Smooth muscle cell (in vitro differentiated cells): ENCODE data around the gene PTPN13. TPM values are rescaled to one million over a fixed set of nuclear protein-coding genes. Genes with fewer than 3 reads are reported as not detected.

ENCODE experiments used
- DNase-seq: peaks from one replicate; lab custom pipeline; 2025; ENCODE audit not compliant: unreplicated experiment; lab: John Stamatoyannopoulos, UW
- H2AFZ ChIP-seq: fragments of 200-600 bp; sonication (generic); 2 replicates; pipeline ENCODE4 v1.6.0; 2016; ENCODE audit warnings: antibody characterized with exemption, low read depth, mild to moderate bottlenecking
- H3F3A ChIP-seq: fragments of 200-600 bp; sonication (generic); 2 replicates; pipeline ENCODE4 v1.6.0; 2017; ENCODE audit warnings: antibody characterized with exemption, low read depth
- H3K27ac ChIP-seq: fragments of 200-600 bp; sonication (generic); 2 replicates; pipeline ENCODE4 v1.5.1; 2016; ENCODE audit warnings: low read depth, mild to moderate bottlenecking
- H3K27me3 ChIP-seq: fragments of 200-600 bp; sonication (generic); 2 replicates; pipeline ENCODE4 v1.6.1; 2016; ENCODE audit warnings: low read depth, mild to moderate bottlenecking
- H3K36me3 ChIP-seq: fragments of 200-600 bp; sonication (generic); 2 replicates; pipeline ENCODE4 v1.5.1; 2016; ENCODE audit warnings: low read depth
- H3K4me1 ChIP-seq: fragments of 200-600 bp; sonication (generic); 2 replicates; pipeline ENCODE4 v1.5.1; 2016; ENCODE audit warnings: low read depth
- H3K4me2 ChIP-seq: fragments of 200-600 bp; sonication (generic); 2 replicates; pipeline ENCODE4 v1.6.0; 2016; ENCODE audit warnings: mild to moderate bottlenecking
- H3K4me3 ChIP-seq: fragments of 200-600 bp; sonication (generic); 2 replicates; pipeline ENCODE4 v1.5.1; 2016; ENCODE audit warnings: mild to moderate bottlenecking
- H3K79me2 ChIP-seq: fragments of 200-600 bp; sonication (generic); 2 replicates; pipeline ENCODE4 v1.6.0; 2016; ENCODE audit warnings: low read depth, mild to moderate bottlenecking
- H3K9ac ChIP-seq: fragments of 200-600 bp; sonication (generic); 2 replicates; pipeline ENCODE4 v1.6.0; 2016; ENCODE audit warnings: low read depth
- H3K9me3 ChIP-seq: fragments of 200-600 bp; sonication (generic); replicated peaks from 2 replicates; pipeline ENCODE4 v1.5.1; 2016; ENCODE audit warnings: low read depth
- H4K20me1 ChIP-seq: fragments of 200-600 bp; sonication (generic); 2 replicates; pipeline ENCODE4 v1.6.0; 2016; ENCODE audit warnings: low read depth
- WGBS: methylation state at CpG from one replicate; pipeline ENCODE4 v1.1.7; 2016; ENCODE audit warnings: low lambda C conversion rate; 5-methylcytosine and 5-hydroxymethylcytosine counted together
- polyA plus RNA-seq: library from polyadenylated mRNA; unstranded; fragments of >200 nt; fragmentation: Nextera tagmentation; extraction: Ambion mirVana; gene quantifications from 2 replicates; pipeline ENCODE4 v1.2.1, GENCODE V29; 2016
- total RNA-seq: library from RNA; depleted of rRNA; stranded (reverse); fragments of >200 nt; gene quantifications from 2 replicates; pipeline ENCODE4 v1.2.3, GENCODE V29; 2014
- TF ChIP-seq, protein P1 (sequence below): fragments of 200-600 bp; sonication (generic); IDR thresholded peaks from 2 replicates; pipeline ENCODE4 v1.5.1; 2017; ENCODE audit warnings: borderline replicate concordance, mild to moderate bottlenecking, antibody characterized with exemption; ENCODE audit not compliant: insufficient read depth, poor library complexity, severe bottlenecking

PTPN13 gene
- total and polyA plus RNA-seq, 2 experiments from 2014 or later = 14.9 to 52.9 TPM

DNA sequence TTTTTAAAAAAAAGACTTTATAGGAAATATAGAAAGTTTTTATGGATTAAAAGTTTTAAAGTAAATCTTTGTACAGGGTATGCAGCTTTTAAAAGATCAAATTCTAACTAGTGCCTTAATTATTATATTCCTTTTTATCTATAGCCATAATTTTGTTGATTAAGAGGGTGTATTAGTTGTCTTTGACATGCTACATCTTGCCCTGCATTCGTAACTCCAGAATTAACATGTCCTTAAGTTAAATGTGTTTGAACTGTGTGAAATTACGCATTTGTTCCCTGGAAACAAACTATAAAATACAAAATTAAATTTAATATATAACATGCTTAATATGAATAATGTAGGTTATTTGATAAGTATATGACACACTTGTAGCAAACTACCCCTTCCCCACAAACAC is 66.3 kb downstream of the PTPN13 start:
- Histone ChIP-seq H2AFZ (no peak overlapping the region), H3K4me1 (peaks cover 6% of the 10 kb centered on the region), H3F3A (no peaks in the 10 kb centered on the region), H3K27me3 (no peaks in the 10 kb centered on the region), H3K9ac (no peak overlapping the region), H4K20me1 (peaks cover 59% of the 10 kb centered on the region), H3K27ac (no peak overlapping the region), H3K79me2 (peaks cover 64% of the 10 kb centered on the region), H3K9me3 (no peaks in the 10 kb centered on the region), H3K4me2 (no peak overlapping the region), H3K36me3 (no peaks in the 10 kb centered on the region), H3K4me3 (no peak overlapping the region)
- TF ChIP-seq, protein P1, sequence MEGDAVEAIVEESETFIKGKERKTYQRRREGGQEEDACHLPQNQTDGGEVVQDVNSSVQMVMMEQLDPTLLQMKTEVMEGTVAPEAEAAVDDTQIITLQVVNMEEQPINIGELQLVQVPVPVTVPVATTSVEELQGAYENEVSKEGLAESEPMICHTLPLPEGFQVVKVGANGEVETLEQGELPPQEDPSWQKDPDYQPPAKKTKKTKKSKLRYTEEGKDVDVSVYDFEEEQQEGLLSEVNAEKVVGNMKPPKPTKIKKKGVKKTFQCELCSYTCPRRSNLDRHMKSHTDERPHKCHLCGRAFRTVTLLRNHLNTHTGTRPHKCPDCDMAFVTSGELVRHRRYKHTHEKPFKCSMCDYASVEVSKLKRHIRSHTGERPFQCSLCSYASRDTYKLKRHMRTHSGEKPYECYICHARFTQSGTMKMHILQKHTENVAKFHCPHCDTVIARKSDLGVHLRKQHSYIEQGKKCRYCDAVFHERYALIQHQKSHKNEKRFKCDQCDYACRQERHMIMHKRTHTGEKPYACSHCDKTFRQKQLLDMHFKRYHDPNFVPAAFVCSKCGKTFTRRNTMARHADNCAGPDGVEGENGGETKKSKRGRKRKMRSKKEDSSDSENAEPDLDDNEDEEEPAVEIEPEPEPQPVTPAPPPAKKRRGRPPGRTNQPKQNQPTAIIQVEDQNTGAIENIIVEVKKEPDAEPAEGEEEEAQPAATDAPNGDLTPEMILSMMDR = no peak
- 87% methylated on average over 2 of the region's 2 CpGs for WGBS
- DNase-seq = no peak

DNA sequence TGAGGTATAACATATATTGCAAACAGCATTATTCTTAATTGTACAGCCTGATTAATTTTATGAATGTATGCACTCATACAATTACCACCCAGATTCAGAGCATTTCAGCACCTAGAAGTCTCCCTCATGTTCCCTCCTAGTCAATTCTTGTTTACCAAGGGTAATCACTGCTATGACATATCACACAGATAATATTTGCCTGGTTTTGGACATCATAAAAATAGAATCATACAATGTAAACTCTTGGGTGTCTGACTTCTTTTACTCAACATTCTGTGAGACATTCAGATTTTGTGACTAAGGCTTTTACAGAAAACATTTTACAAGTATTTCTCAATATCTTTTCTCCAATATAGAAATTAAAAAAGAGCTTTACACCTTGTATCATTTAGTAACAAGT is 66.9 kb downstream of the PTPN13 start:
- Histone ChIP-seq H4K20me1 (peaks cover 65% of the 10 kb centered on the region), H3K4me3 (no peak overlapping the region), H2AFZ (no peak overlapping the region), H3F3A (no peaks in the 10 kb centered on the region), H3K27ac (no peak overlapping the region), H3K79me2 (peaks cover 70% of the 10 kb centered on the region), H3K9me3 (no peaks in the 10 kb centered on the region), H3K36me3 (no peaks in the 10 kb centered on the region), H3K27me3 (no peaks in the 10 kb centered on the region), H3K4me1 (peaks cover 10% of the 10 kb centered on the region), H3K4me2 (no peak overlapping the region), H3K9ac (no peak overlapping the region)
- TF ChIP-seq, protein P1 = no peak
- no peak for DNase-seq

DNA sequence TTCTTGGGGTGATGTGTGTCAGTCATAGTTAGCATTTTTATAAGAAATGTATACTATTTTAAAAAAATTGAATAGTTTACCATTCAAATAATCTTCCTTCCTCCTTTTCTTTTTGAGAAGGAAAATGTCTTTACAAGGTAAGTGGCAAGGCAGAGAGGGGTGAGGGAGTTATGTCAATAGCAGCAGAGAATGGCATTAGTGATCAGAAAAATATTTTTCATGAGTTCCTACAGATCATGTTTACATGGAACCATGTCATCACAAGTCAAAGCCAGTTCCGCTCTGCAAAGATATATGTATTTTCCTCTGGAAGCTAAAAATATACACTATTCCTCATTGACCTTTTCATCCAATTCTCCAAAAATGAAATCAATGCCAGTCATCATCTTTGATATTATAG is 67.3 kb downstream of the PTPN13 start:
- Histone ChIP-seq H3K4me2 (no peak overlapping the region), H2AFZ (no peak overlapping the region), H4K20me1 (peaks cover 66% of the 10 kb centered on the region), H3K9ac (no peak overlapping the region), H3K27me3 (no peaks in the 10 kb centered on the region), H3K36me3 (no peaks in the 10 kb centered on the region), H3F3A (no peaks in the 10 kb centered on the region), H3K9me3 (no peaks in the 10 kb centered on the region), H3K79me2 (peaks cover 74% of the 10 kb centered on the region), H3K27ac (no peak overlapping the region), H3K4me3 (no peak overlapping the region), H3K4me1 (peaks cover 10% of the 10 kb centered on the region)
- no peak for DNase-seq
- 88% methylated on average over 1 of the region's 1 CpG for WGBS
- TF ChIP-seq, protein P1 = no peak

DNA sequence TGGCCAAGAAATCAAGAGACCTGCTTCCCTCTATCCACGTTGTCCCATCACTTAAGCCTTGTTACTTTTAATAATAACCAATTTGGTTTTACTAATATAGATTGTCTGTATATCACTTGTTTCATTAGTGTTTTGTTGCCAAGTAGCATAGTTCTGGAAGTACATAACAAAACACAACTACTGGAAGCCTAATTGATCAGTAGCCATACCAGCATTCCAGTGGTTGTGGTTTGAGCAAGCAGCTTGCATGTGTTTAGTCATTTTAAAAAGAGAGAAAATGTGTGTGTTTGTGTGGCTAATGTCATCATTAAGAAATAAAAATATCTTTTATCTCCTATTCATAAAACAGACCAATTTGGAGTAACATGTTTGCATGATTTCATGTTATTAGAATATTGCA is 70.8 kb downstream of the PTPN13 start:
- no peaks in the 10 kb centered on the region for H3K27me3 ChIP-seq
- WGBS = 80% methylated on average over 1 of the region's 1 CpG
- H4K20me1 ChIP-seq = peaks cover 54% of the 10 kb centered on the region
- no peak overlapping the region for H3K4me3 ChIP-seq
- H3K36me3 ChIP-seq = no peaks in the 10 kb centered on the region
- H3K9ac ChIP-seq = peak overlapping the region; percentile 48
- no peak overlapping the region for H2AFZ ChIP-seq
- H3K9me3 ChIP-seq = no peaks in the 10 kb centered on the region
- DNase-seq = no peak
- peaks cover 73% of the 10 kb centered on the region for H3K79me2 ChIP-seq
- peak overlapping the region; percentile 56 for H3K27ac ChIP-seq
- H3K4me2 ChIP-seq = peak overlapping the region; percentile 9
- H3K4me1 ChIP-seq = peaks cover 10% of the 10 kb centered on the region
- no peaks in the 10 kb centered on the region for H3F3A ChIP-seq
- TF ChIP-seq, protein P1 = no peak
